ELR (cell line): ENCODE data around the gene BPI.
"Not testable (repeated sequence)": the region's sequence is repeated elsewhere in the genome, so short reads cannot be mapped to it uniquely, and the experiment has no call there.

ENCODE experiments used
- DNase-seq: peaks from one replicate; pipeline ENCODE4 v3.0.0-alpha.2; 2015; ENCODE audit warnings: low read depth

Gene BPI

GRCh38 chr20:38304845-38305447 is 990 bp downstream of the BPI start:
- DNase-seq = peak; percentile 59

- no peak for DNase-seq
Observed at GRCh38 chr20:38305541-38305940, 1.6 kb downstream of the BPI start.

GRCh38 chr20:38306379-38306778 is 2.4 kb downstream of the BPI start:
- DNase-seq = peak; percentile 53

GRCh38 chr20:38307371-38308046 is 3.6 kb downstream of the BPI start:
- peak; percentile 92 for DNase-seq

- DNase-seq = peak; percentile 70
Observed at GRCh38 chr20:38308047-38308438, 4.1 kb downstream of the BPI start.

GRCh38 chr20:38308447-38308846 is 4.5 kb downstream of the BPI start:
- no peak for DNase-seq

- DNase-seq = no peak
Observed at GRCh38 chr20:38311091-38311490, 7.1 kb downstream of the BPI start.

- no peak for DNase-seq
Observed at GRCh38 chr20:38311491-38311890, 7.5 kb downstream of the BPI start.

GRCh38 chr20:38313676-38314075 is 9.7 kb downstream of the BPI start:
- no peak for DNase-seq

GRCh38 chr20:38314350-38314749 is 10.4 kb downstream of the BPI start:
- DNase-seq = not testable (repeated sequence)

- DNase-seq = peak; percentile 57
Observed at GRCh38 chr20:38315290-38315966, 11.5 kb downstream of the BPI start.

- DNase-seq = no peak
Observed at GRCh38 chr20:38316341-38316740, 12.4 kb downstream of the BPI start.

GRCh38 chr20:38317422-38317821 is 13.5 kb downstream of the BPI start:
- no peak for DNase-seq

GRCh38 chr20:38320221-38320620 is 16.3 kb downstream of the BPI start:
- DNase-seq = no peak

GRCh38 chr20:38321959-38322598 is 18.1 kb downstream of the BPI start:
- DNase-seq = peak; percentile 80

- DNase-seq = no peak
Observed at GRCh38 chr20:38324159-38324558, 20.2 kb downstream of the BPI start.

GRCh38 chr20:38325167-38325566 is 21.2 kb downstream of the BPI start:
- DNase-seq = no peak

GRCh38 chr20:38325905-38326304 is 21.9 kb downstream of the BPI start:
- no peak for DNase-seq

GRCh38 chr20:38326309-38326708 is 22.4 kb downstream of the BPI start:
- DNase-seq = peak; percentile 40

GRCh38 chr20:38330638-38331037 is 26.7 kb downstream of the BPI start:
- DNase-seq = no peak

- no peak for DNase-seq
Observed at GRCh38 chr20:38331245-38331644, 27.3 kb downstream of the BPI start.

GRCh38 chr20:38331814-38332213 is 27.9 kb downstream of the BPI start:
- DNase-seq = no peak

- no peak for DNase-seq
Observed at GRCh38 chr20:38334016-38334415, 30.1 kb downstream of the BPI start.
